Stimulated activated CD8-positive, alpha-beta memory T cell treated with anti-CD3 and anti-CD28 coated beads, Interleukin-7, amount 100 ng/mL, for 24 hours (primary cell): ENCODE measurements around the gene GCDH.
"Not testable (repeated sequence)": the region's sequence is repeated elsewhere in the genome, so short reads cannot be mapped to it uniquely, and the experiment has no call there.

Experiments
- DNase-seq: peaks from one replicate; pipeline ENCODE4 v3.0.0-alpha.2; 2020; ENCODE audit warnings: low read depth

The GCDH gene

GRCh38 chr19:12890787-12891552, at the start of gene GCDH:
TSS of gene GCDH (plus strand) at chr19:12891160. CDS start at chr19:12891305, 145 bp downstream.
- DNase-seq, result peak; percentile 89

DNA sequence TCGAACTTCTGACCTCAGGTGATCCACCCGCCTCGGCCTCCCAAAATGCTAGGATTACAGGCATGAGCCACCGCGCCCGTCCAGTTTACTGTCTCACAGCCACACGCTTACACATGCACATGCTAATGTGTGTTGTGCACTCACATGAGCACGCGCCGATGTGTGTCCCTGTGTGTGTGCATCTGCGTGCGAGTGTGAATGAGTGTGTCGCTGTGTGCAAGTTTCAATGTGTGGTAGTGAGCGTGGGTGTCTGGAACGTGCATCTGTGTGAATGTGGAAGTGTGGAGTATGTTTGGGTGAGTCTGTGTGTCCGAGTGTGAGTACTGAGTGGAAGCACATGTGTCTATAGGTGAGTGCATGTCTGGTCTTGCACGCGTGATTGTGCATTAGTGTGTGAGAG, 48.4 kb upstream of the GCDH start:
- no peak for DNase-seq

GRCh38 chr19:12843328-12843727, 47.6 kb upstream of the GCDH start:
- no peak for DNase-seq

DNA sequence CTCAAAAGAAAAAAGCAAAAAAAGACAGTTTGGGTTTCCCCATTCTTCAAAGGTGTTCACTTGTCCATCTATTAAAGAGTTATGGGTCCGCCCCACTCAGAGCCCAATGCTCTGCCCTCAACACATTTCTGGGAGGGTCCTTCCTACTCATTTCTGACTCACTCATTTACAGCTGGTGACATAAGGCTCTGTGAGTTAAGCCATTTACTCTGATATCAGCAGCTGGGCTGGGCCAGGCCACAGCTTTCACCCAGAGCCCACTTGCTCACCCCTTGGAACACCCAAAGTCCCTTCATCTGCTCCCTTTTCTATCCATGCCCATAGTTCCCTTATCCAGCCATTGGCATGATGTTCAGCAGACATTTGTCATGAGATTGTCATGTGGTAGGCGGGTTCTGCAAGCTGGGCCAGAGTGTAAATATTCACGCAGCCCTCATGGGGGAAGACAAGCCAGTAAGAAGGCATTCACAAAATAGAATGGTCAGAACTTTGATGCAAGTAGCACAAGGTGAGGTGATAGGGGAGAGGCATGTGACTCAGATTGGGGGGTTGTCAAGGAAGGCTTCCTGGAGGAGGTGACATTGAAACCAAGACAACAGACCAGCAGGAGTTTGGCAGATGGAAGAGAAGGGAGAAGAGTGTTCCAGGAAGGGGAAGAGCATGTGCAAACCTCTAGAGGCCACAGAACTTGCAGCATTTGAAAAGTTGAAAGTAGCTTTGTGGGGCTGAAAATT, 46.8 kb upstream of the GCDH start:
- no peak for DNase-seq

- not testable (repeated sequence) for DNase-seq
Observed at GRCh38 chr19:12846613-12847012, 44.3 kb upstream of the GCDH start.

DNA sequence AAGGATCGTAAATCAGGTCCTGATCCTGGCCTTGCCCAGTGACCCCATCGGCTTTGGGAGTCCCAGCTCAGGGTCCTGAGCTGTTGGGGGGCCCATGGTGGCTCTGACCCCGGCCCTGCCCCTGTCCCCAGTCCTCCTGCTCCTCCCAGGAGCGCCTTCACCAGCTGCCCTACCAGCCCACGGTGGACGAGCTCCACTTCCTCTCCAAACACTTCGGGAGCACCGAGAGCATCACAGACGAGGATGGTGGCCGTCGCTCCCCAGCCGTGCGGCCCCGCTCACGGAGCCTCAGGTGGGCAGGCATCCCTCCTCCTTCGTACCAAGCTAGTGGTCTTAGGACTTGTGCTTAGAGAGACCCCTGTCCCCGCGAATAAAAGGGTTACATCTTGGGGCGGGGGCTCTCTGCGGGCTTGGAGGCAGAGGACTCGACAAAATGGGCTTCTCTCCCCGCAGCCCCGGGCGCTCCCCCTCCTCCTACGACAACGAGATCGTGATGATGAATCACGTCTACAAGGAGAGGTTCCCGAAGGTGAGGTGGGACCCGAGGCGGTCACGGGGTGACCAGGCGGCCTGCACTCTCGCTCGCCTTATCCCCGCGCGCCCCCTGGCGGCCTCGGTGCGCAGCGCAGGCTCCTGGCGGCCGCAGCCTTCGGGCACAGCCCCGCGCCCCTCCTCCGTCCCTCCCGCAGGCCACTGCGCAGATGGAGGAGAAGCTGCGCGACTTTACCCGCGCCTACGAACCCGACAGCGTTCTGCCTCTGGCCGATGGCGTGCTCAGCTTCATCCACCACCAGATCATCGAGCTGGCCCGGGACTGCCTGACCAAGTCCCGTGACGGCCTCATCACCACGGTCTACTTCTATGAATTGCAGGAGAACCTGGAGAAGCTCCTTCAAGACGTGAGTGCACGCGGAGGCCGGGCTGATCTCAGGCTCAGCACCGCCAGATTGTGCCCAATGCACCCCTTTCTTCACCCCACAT, 43.5 kb upstream of the GCDH start:
- peak; percentile 75 for DNase-seq

DNA sequence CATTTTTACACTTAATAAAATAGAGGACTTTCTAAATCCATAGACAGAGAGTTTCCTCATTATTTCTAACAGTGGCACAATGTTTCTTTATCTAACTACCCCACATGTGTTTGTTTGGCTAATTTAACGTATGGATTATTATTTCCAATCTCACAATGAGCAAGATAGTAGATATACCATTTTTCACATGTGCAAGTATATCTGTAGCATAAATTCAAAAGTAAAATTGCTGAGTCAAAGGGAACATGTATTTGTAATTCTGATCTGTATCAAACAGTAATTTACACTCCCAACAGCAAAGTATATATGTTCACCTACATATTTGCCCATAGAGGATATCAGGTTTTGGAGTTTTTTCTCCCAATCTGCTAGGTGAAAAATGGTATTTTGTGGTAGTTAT, 34.3 kb upstream of the GCDH start:
- DNase-seq, result no peak

DNA sequence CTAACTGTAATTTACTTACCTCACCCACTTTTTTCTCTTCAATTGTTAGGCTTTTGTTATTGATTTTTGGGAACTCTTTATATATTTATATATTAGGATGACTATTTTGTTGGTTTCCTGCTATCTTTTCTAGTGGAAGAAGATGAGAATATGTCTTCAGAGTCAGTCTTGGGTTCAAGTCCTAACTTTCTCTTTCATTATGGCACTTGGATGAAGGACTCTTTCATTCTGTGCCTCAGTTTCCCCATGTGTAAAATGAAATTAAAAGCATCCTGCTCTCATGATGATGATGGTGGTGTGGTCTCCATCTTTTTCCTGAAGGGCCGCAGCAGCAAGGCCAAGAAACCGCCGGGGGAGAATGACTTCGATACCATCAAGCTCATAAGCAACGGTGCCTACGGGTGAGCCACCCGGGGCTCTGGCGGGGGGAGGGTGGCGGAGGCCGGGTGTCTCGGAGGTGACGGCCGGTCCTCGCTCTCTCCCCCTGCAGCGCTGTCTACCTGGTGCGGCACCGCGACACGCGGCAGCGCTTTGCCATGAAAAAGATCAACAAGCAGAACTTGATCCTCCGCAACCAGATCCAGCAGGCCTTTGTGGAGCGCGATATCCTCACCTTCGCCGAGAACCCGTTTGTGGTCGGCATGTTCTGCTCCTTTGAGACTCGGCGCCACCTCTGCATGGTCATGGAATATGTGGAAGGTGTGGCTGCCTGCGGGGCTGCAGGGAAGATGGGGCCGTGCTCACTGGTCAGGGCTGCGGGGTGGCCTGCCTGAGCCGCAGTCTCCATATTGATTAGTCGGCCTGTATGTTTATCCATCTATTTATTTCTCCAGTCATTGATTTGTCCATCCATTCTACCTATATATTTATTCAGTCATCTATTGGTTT, 32.7 kb upstream of the GCDH start:
- no peak for DNase-seq

GRCh38 chr19:12859546-12859945, 31.4 kb upstream of the GCDH start:
- DNase-seq, result no peak

DNA sequence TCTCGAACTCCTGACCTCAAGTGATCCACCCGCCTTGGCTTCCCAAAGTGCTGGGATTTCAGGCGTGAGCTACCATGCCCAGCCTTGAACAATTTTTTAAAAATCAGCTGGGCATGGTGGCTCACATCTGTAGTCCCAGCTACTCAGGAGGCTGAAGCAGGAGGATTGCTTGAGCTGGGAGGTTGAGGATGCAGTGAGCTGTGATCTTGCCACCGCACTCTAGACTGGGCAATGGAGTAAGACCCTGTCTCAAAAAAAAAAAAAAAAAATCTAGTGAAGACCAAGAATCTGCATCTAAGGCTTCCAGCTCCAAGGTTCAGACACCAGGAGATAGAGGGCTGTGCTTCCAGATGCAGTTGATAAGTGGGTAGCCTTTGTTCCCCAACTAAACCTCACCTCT, 26.8 kb upstream of the GCDH start:
- no peak for DNase-seq

- DNase-seq, result no peak
Observed at GRCh38 chr19:12864721-12865715, 25.9 kb upstream of the GCDH start.

DNA sequence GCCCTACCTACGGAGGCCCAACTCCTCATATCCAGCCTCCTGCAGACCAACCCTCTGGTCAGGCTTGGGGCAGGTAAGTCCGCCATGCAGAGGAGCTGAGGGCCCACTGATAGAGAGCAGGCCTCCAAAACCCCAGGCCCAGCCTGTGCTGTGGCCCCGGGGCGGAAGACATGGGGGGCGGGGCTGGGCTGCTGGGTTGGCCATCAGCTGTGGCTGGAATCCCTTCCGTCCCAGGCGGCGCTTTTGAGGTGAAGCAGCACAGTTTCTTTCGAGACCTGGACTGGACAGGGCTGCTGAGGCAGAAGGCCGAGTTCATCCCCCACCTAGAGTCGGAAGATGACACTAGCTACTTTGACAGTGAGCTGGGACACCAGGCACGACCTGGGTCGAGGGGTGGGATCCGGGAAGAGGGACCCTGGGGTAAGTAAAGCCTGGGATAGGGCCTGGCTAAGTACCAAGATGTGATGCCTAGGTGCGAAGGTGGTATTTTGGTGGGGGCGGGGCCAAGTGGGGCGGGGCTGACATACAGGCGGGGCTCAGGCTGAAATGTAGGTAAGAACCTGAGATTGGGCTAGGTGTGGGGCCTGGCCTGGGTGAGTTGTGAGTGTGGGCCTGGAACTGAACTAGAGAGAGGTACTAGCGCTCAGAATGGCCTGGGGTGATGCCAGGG, 25.1 kb upstream of the GCDH start:
- no peak for DNase-seq

- DNase-seq, result no peak
Observed at GRCh38 chr19:12866416-12867119, 24.4 kb upstream of the GCDH start.

- no peak for DNase-seq
Observed at GRCh38 chr19:12867120-12868099, 23.6 kb upstream of the GCDH start.

- DNase-seq, result no peak
Observed at GRCh38 chr19:12868540-12869112, 22.3 kb upstream of the GCDH start.

DNA sequence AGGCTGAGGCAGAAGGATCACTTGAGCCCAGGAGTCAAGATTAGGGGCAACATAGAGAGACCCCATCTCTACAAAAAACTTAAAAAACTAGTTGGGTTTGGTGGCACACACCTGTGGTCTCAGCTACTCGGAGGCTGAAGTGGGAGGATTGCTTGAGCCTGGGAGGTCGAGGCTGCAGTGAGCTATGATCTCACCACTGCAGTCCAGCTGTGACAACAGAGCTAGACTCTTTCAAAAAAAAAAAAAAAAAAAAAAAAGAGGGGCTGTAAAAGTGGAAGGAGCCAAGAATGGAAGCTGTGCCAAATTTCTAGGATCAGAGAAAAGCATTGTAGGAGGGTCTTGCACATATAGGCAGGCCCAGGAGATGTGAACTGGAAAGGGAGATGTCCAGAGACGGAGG, 19.3 kb upstream of the GCDH start:
- no peak for DNase-seq

GRCh38 chr19:12872255-12872654, 18.7 kb upstream of the GCDH start:
- no peak for DNase-seq
